Activated CD4-positive, alpha-beta T cell treated with anti-CD3 and anti-CD28 coated beads, Interleukin-2, amount 50 U/mL, for 48 hours (primary cell): ENCODE results near the gene FNDC3B.

ENCODE experiments used
- DNase-seq, 2 experiments: peaks; one replicate each; pipeline ENCODE4 v3.0.0-alpha.2; 2020

FNDC3B gene

DNA sequence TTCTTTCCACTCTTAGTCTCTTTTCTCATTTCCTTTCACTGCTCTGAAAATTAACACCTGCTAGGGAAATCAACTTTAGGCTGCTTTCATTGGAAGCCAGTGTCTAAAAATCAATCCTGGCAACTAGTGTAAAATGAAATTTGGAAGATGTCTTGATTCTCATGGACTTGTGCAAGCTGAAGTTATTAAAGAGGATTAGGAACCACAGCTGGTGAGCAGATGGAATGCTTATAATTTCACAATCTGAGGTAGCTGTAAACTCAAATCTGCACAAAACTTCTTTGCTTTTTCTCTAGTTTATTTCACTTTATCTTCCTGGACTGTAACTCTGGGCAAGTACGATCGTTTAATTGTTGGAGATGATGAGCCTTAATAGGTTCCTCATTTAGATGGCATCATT is 233.3 kb downstream of the FNDC3B start:
- no peak for DNase-seq

GRCh38 chr3:172273378-172273777 is 234.0 kb downstream of the FNDC3B start:
- no peak for DNase-seq

DNA sequence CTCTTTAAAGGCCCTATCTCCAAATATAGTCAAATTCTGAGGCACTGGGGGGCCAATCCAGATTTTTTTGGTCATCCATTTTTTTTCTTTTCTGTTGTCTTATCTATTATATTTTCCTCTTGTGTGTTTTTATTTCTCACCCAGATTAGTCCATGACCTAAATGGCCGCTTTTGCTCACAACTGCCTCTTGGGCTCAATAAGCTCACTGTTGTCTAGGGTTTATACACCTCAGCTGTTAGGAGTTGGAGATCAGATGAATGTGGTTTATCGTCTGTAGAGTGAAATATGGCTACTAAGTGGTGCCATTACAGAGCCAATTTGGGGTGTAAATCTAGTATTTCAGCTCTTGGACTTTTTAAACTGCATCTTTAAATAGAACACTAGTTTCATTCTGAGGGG is 235.5 kb downstream of the FNDC3B start:
- DNase-seq = no peak

- no peak for DNase-seq
Measured at GRCh38 chr3:172275586-172275985, 236.2 kb downstream of the FNDC3B start.

- DNase-seq = no peak
Measured at GRCh38 chr3:172276103-172276502, 236.7 kb downstream of the FNDC3B start.

GRCh38 chr3:172277151-172277652 is 237.8 kb downstream of the FNDC3B start:
- no peak for DNase-seq

DNA sequence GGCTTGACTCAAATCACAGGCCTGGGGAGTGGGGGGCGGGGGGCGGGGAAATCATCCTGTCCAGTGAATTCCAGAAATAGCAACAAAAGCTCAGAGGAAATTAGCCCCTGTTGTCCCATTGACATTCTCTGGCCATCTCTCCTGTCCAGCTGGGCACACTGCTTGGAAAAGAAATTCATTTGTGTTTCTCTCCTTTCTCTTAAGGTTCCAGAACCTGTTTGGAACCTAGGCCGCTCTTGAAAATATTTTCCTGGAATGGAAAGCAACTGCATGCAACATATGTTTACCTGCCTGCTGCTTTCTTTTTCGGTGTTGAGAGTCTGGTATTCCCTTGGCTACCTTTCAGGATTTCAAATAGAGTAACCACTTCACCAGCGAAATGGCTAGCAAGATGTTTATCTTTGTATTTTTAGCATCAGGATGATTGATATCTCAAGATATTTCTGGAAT is 239.8 kb downstream of the FNDC3B start:
- DNase-seq = no peak

DNA sequence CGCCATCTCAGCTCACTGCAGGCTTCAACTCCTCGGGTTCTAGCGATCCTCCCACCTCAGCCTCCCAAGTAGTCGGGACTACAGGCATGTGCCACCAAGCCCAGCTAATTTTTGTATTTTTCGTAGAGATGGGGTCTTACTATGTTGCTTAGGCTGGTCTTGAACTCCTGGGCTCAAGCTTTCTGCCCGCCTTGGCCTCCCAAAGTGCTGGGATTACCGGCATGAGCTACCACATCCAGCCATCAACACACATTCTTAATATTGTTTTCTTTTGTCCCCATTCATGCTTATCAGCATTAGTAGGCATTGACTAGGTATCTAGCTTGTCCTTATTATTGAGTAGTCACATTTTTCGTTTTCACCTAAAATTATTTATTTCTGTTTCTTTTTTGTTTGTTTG is 240.6 kb downstream of the FNDC3B start:
- DNase-seq = no peak

DNA sequence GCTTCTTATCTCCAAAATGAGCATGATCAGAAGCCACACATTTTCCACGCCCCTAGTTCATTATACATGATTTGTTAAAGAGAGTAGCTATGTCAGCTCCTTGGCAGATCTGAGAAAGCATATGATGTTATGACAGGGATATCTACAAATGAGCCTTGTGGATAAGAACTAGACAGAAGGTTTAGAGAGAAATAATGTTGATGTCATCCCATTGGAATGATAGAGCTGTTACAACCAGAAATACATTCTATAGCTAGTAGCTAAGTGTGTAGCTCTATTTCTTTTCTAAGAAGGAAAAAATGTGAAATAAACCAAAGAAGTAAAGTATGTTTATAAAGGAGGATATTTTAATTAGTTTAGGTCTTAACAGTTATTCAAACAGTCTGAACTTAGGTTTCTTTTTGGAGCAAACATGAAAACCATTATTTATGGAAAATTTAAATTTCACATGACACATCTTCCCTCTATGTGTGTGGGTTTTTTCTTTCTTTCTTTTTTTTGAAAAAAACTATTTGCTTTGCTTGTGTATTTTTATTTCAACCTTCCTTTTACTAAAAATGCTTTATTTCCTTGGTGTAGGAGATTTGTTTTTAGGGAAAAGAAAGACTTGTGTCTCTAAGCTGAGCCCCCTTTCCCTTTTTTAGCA is 241.2 kb downstream of the FNDC3B start:
- no peak for DNase-seq

GRCh38 chr3:172281884-172282283 is 242.5 kb downstream of the FNDC3B start:
- no peak for DNase-seq

DNA sequence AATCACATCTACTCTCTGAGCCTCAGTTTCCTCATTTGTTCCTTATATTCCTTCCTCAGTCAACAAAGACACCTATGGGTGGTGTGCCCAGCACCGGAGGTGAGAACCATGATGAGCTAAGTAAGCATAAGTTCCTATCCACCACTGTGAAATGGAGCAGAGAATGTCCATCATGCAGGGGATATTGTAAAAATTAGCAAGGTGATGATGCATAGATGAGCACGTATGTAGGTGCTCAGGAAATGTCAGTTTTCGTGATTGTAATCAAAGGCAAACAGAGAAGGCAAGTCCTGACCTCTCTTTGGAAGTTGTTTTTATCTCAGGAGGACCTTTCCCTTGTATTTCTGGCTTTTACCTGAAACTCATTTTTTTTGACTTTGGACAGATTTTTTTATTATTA is 243.5 kb downstream of the FNDC3B start:
- DNase-seq = no peak

DNA sequence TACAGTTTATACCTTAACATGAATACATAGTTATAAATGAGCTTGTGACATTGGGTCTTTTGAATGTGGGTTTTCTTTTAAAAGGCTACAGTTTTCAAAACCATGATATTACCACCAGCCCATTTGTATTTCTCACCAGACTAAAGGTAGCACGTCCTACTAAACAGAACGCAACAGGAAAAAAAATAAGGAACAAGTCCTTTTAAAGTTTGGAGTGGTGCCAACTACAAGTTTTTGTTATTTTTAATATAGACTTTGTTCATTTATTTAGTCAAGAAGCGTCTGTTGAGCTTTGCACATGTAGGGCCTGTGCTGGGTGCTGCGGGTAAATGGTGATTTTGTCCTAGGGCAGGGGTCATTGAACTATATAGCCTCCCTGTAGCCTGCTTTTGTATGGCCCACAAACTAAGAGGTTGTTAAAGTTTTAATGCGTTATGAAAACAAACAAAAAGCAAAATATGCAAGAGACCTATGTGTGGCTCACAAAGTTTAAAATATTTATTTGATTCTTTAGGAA is 244.5 kb downstream of the FNDC3B start:
- no peak for DNase-seq

GRCh38 chr3:172285844-172286243 is 246.5 kb downstream of the FNDC3B start:
- no peak for DNase-seq

GRCh38 chr3:172286548-172287148 is 247.3 kb downstream of the FNDC3B start:
- no peak for DNase-seq

DNA sequence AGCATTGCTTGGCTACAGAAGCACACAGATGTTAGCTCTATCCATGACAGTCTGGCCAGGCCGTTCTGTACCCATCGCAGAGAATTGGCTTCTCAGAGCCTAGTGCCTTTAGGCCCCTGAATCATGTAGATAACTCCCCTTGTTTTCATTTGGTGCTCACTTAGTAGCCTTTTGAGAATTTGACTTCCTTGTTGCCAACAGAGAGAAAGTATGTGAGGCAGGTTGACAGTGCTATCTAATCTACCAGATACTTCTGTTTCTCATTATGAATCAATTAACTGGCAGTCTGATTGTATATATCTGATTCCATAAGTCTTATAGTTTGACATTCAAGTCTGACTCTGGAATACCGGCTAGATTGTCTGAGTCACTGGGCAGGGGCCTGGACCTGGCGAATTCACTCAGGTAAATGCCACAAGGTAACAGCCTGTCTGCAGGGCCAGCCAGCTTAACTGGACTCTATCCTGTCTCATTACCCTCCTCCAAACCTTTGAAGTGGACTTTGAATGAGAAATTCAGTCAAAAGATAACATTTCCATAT is 248.6 kb downstream of the FNDC3B start:
- DNase-seq = no peak

GRCh38 chr3:172288651-172289050 is 249.3 kb downstream of the FNDC3B start:
- no peak for DNase-seq

DNA sequence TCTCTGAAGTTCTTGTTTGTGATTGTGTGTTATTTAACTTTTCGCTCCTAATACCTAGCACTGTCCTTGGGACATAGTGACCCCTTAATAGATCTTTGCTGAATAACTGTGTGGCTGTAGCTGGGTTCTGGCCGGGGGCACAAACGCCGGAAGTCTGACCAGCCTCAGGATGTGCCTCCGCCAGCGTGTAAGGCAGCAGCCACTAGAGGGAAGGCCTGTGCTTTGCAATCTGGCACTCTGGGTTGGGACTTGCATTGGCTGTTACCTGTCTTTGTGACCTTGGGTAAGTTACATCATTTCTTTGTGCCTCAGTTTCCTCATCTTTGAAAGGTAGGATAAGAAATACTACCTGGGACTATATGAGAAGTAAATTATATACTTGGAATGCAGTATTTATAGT is 250.2 kb downstream of the FNDC3B start:
- DNase-seq = no peak

DNA sequence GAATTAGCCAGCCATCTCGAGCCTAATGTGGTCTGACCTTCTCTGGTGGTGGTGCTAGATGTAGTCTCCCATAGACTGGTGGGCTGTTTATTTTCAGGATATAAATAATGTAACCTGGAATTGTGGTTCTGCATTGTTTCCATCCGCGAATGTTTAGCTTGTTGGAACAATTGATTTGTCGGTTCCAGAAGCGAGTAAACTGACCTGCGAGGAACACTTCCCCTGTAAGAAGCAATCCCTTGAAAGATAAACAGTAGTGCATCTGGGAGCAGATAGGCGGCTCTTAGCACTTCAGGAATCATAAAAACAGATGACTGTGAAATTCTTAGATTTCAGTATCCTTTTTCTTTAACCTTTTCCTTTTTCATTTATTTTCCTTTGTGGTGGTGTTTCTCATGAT is 251.1 kb downstream of the FNDC3B start:
- DNase-seq = no peak

- DNase-seq = no peak
Measured at GRCh38 chr3:172291650-172292049, 252.3 kb downstream of the FNDC3B start.

GRCh38 chr3:172292422-172292821 is 253.0 kb downstream of the FNDC3B start:
- no peak for DNase-seq

DNA sequence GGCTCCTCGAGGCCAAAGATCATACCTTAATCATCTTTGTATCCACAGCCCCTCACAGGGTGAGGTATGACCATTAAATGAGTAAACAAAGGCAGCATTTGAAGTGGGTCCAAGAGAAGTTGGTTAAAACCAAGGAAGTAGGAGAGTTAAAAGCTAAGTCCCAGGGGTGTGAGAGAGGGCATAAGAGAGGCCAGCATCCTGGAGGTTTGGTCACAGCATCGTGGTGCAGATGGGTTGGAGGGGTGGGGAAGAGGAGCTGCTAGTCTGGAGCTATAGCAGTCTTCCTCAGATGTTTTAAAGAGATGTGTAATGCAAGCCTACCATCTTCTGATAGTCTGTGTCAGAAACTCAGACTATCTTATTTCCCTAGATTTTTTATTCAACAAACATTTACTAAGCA is 253.7 kb downstream of the FNDC3B start:
- no peak for DNase-seq

GRCh38 chr3:172294223-172294806 is 254.9 kb downstream of the FNDC3B start:
- DNase-seq = no peak

- no peak for DNase-seq
Measured at GRCh38 chr3:172296248-172296974, 257.0 kb downstream of the FNDC3B start.
